ELF-1 (cell line): Measurements from ENCODE around the gene ZBED5.
A peak's percentile ranks its signal among the peaks of the same experiment; 100 is the strongest.
"Not testable (repeated sequence)": the region's sequence is repeated elsewhere in the genome, so short reads cannot be mapped to it uniquely, and the experiment has no call there.

ENCODE experiments used
- DNase-seq: peaks from one replicate; pipeline ENCODE4 v3.0.0-alpha.2; 2016; ENCODE audit warnings: low read depth, low spot score

ZBED5 gene

DNA sequence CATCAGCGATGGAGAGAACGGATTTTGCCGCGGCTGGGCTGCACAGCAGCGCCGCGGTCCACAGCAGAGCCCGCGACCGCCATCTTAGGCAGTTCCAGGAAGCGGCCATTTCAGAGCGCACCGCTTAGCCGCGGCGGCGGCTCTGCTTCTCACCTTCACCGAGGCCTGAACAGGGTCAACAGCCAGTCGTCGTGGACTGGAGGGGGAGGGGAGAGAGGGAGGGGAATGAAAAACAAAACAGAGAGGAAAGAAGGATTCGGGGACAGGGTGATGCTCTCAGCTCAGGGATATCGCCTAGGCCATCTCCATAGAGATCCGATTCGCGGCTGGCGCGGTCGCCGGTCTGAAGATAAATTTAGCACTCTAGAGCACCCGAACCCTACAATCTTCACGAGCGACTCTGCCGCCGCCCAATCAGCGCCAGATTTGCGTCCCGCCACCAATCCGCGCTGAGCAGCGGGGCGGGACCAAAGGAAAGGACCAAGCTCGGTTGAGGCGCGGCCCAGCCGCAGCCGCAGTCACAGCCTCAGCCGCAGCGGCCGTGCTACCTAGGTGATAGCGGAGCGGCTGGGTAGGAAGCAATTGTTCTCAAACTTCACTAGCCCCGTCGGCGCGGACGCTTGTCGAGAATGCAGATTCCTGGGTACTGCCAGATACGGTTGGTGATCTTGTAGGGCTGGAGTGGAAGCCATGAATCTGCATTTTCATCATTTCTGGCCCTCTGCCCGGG is at the start of gene ZBED5:
ZBED5 (minus strand) TSS at position 345 of the 730 bp plus-strand sequence. CDS start 3,108 bp downstream, outside the sequence.
- peak; percentile 99 for DNase-seq

DNA sequence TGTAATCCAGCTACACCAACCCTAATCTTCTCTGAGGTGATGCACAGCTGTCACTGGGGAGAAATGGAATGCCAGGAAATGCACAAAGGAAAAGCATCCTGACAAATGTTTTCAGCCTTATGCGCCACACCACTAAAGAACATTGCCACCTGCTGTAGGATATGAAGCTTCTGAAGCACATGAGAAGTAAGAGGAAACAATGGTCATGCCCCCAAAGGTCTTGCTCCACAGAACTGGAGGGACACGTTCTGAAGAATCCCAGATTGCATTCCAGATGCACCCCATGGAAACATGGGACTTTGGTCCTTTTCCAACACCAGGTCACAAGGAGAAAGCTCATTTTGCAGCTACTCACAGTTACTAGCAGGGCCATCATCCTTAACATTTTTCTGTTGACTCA is 48.7 kb upstream of the ZBED5 start:
- no peak for DNase-seq

DNA sequence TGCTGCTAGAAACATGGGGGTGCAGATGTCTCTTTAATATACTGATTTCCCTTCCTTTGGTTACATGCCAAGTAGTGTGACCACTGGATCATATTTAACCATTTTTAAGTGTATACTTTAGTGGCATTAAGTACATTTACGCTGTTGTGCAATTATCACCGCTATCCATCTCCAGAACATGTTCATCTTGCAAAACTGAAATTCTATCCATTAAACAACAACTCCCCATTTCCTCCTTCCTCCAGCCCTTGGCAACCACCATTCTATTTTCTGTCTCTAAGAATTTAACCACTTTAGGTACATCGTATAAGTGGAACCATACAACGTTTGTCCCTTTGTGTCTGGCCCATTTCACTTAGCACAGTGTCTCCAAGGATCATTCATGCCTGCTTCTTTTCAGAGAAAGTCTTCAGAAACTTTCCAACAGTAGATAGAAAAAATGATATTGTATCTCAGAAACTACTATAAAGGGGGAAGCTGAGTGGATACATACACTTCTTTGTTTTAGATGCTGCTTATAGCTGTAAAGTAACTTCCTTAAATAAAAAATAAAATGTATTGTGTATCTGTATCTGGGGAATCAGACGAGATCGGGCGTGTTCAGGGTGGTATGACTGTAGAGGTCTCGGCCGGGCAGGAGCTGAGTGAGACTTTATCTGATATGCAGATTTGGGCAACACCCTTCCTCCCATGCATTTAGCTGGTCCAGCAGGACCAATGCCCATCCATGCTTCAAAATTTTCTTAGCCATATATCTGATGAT is 44.6 kb upstream of the ZBED5 start:
- no peak for DNase-seq

DNA sequence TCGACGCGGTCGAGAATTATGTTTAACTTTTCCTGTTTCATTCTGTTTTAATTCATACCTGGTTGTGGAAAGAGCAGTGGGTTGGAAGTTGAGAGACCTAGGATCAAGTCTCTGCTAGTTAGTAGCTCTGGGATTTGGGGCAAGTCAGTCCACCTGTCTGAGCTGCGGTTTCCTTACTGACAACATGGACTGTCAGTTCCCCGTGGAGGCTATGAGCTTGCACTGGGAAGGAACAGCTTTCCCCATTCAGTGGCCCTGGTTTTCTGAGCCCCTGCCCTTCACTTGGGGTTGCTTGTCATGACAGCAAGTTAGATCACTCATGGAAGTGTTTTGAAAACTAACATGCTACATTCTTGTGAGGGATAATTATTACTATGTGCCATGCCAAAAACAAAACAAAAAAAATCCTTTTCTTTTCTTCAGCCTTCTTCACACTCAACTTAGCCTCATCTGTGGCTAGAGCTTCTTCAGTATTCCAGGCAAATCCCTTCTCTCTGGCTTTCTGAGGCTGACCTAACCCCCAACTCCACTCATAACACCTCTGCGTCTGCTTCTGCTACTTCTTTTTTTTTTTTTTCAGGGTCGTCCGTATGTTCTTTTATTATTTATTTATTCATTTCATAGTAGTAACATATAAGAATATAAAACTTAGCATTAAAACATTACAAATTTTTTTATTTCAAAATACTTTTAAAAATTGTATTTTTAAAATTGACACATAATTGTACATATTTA is 43.0 kb upstream of the ZBED5 start:
- DNase-seq, result no peak

DNA sequence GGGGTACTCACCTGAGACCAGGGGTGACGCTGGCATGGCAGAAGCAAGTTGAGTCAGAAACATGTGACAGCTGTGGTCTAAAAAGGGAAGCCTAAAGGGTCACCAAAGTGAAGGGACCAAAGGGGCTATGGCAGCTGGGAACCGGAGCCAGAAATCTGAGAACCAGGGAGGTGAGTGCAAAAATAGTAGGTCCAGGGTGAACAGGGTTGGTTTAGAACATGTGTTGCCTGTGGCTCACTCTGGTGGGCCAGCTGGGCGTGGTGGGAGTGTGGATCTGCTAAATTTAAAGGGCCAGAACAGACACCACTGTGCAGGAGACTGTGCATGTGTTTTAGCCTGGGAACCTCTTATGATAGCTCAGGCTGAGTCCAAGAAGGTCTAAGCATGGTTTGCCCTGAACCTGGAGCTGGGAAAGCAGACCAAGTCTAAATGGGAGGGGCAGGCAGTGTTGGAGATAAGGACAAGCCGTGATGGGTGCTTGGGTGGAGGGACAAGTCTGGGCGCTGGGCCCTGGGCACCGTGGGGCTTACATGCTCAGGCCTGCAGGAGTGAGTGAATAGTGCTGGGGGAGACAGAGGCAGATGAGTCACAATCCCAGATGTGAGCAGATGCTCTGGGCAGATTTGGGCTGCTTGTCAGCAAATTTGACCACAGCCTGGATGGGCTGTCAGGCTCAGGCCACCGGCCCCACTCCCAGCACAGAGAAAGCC is 41.4 kb upstream of the ZBED5 start:
- DNase-seq, result peak; percentile 71

DNA sequence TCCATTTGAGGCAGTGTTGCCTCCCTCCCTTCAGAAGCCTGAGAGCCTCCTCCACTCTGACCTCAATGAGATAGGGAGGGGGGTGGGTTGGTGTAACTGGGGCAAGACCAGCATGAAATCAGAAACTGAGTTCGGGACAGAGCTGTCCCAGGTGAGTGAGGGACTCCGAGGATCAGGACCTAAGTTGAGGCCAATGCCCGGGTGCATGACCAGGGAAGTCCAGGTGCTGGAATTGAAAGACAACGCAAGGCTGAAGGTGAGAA is 40.8 kb upstream of the ZBED5 start:
- no peak for DNase-seq

DNA sequence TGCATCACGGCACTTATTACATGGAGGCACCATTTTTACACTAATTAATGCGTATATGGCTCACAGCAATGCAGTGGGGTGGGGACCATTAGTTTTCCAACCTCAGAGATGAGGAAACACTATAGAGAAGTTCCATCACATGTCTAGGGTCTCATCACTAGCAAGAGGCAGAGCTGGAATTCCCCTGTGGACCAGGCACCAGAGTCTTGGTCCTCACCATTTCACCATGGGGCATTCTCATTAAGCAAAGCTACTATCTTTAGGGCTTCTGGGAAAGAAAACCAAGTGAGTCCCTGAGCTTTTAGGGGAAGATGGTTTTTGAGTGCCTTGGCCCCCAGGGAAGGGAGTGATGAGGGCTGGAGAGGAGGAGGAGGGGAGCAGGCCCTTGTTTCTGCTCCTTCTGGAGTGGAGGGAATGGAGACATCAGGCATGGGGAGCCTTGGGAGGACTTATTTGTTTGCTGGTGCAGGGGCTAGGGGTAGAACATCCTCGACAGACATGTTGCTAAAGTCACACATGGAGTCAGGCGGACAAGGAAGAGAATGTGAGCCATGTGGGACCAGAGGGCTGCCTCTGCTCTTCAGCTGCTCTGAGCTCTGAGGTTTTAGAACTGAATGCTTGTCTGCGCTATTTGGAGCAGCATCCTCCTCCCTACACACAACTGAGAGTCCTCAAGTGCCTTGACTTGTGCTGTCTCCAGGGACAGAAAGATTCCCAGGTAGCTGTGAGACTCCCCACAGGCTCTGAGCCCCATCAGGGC is 40.3 kb upstream of the ZBED5 start:
- DNase-seq, result no peak

DNA sequence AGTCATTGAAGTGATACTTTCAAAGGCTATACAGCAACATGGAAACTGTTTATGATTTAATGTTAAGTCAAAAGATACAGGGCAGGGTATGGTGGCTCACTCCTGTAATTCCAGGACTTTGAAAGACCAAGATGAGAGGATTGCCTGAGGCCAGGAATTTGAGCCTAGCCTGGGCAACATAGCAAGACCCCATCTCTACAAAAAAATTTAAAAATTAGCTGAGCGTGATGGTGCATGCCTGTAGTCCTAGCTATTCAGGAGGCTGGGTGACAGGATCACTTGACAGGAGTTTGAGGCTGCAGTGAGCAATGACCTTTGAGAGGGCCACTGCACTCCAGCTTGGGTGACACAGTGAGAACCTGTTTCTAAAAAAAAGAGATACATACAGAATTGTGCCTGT is 39.3 kb upstream of the ZBED5 start:
- DNase-seq, result no peak

DNA sequence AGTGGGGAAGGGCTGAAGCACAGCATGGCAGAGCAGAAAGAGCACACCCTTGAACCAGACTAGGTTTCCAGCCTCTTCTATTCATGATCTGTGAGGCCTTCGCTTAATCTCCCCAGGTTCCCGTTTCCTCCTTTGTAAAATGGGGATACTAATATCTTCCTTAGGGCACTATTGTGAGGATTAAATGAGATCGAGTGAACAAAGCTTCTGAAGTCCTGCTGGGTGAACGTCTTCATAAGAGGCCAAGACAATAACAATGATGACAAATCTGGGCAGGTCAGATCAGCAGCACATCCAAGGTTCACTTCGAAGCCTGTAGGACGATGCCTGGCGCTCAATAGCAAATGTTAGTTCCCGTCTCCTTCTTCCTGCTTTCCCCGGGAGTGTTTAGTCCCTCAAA is 38.6 kb upstream of the ZBED5 start:
- DNase-seq, result no peak

DNA sequence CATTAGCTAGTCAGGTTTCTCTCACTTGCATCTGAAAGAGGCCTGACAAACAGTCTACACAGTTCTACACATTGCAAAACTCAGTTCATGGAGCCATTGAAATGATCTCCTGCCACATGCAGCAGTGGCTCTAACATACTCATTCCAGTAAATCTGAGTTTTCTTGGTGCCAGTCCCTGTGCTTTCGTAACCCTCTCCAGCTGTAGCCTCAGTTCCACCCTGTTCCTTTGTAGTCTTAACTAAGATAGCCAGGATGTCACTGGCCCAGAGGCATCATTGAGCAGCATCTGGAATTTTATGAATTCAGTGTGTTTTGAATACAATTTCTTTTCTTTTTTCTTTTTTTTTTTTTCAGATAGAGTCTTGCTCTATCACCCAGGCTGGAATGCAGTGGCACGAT is 37.4 kb upstream of the ZBED5 start:
- DNase-seq, result no peak

DNA sequence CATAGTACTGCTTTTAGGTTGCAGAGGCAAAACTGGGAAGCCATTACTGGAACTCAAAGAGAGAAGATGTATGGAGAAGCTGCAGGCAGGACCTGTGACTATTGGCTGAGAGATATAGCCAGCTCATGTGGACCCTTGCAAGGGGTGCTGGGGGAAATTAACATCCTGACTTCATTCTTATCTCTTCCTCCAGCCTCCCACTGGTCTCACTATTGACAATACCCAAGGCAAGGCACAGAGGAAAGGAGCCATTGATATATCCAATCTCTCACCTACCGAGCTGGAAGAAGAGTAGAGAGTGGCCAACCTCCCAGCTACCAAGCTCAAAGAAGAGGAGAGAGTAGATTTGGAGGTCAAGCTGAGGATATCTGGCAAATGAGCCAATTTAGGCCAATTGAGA is 36.8 kb upstream of the ZBED5 start:
- DNase-seq, result no peak

DNA sequence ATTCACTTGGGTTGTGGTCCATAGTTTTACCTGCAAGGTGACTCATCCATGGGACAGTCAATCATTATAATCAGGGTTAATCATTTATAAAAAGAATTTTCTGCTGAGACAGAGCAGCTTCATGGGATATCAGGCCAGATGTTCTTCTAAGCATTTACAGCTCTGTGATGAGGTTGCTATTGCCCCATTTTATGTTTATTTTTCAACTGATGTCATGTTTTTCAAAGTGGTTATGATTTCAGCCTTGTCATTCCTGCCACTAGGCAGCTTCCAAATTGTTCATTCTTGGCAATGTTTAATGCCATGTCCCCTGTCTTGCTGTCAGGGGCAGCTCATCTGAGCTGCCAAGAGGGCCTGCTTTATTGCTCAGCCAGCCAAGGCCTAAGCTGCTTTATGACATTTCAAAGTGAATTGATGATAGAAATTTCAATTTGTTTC is 35.9 kb upstream of the ZBED5 start:
- DNase-seq, result no peak

DNA sequence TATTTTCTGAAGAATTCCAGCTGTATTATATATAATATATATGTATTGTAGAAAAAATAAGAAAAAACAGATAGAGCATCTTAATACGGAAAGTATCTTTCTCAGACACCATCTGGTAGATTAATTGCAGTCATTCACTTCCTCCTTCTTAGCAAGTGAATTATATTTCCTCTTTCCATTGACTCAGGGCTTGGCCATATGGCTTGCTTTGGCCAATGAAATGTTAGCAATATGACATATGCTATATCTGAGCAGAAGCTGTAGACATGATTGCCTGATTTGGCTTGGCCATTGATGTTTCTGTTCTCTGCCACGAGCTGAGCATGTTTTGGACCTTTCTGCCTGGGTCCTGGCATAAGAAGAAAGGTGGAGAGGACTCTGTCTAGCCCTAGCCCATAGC is 34.4 kb upstream of the ZBED5 start:
- DNase-seq, result no peak

DNA sequence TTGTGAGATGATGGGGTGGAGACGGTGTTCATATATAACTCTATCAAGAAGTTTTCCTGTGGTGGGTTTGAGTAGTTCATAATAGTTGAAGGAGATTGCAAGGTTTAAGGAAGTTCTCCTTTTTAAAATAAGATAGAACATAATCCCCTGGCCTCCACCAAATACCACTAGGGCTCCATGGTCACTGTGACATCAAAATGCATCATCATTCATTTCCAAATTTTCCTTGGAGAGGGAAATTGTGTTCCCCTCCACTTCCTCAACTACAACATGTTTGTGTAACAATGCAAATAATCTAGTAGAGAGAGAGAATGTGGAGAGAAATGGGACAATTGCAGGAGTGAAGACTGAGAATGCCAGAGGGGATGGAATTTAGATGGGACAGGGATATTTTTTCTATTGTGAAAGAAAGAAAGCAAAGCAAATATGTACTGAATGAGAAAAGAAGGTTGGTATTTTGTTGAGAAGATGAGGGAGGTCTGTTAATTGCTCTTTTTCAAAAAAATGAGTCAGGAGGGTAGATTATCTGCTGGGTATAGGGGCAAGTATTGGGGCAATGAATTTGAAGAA is 33.4 kb upstream of the ZBED5 start:
- no peak for DNase-seq

DNA sequence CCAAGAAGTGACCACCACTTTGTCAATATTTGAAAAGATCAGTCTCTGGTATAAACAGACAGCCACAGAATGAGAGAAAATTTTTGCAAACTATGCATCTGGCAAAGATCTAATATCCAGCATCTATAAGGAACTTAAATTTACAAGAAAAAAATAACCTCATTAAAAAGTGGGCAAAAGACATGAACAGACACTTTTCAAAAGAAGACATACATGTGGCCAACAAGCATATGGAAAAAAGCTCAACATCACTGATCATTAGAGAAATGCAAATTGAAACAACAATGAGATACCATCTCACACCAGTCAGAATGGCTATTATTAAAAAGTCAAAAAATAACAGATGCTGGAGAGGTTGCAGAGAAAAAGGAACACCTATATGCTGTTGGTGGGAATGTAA is 32.2 kb upstream of the ZBED5 start:
- DNase-seq, result not testable (repeated sequence)

DNA sequence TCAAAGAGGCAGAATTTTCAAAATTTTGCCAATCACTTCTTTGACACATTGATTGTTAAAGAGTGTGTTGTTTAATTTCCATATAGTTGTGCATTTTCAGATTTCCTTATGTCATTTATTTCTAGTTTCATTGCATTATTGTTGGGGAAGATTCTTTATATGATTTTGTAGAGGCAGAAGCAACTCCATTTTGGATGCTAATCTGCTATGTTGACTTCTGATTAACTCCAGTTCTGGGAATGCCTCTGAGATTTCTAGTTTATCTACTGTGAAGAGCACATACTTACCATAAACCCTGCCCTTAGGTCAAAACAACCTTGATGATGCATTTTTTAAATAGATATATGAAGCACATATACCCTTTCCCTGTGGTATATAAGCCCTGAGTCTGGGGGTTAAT is 29.5 kb upstream of the ZBED5 start:
- DNase-seq, result no peak

DNA sequence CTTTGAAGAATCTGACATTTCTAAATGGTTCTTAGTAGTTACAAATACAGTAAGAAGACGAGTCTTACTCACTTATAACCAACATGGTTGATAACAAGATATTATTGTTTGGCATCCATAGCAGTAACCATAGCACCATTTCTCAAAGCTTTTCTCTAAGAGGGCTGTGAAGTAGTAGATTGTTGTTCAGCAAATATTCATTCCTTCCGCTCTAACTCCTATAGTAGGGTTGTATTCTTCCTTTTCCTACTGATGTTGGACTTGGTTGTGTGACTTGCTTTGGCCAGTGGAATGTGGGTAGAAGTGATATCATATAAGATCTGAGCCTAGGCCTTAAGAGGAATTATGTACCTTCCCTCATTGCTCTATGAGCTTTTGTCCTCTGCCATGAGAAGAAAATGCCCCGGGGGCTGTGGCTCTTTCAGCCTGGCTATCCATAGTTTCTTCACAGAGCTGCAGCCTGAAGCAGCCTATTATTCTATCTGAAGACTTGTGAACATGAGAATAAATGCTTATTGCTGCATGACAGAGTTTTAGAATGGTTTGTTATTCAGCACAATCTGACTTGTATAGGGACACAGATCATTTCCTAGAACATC is 28.9 kb upstream of the ZBED5 start:
- no peak for DNase-seq

DNA sequence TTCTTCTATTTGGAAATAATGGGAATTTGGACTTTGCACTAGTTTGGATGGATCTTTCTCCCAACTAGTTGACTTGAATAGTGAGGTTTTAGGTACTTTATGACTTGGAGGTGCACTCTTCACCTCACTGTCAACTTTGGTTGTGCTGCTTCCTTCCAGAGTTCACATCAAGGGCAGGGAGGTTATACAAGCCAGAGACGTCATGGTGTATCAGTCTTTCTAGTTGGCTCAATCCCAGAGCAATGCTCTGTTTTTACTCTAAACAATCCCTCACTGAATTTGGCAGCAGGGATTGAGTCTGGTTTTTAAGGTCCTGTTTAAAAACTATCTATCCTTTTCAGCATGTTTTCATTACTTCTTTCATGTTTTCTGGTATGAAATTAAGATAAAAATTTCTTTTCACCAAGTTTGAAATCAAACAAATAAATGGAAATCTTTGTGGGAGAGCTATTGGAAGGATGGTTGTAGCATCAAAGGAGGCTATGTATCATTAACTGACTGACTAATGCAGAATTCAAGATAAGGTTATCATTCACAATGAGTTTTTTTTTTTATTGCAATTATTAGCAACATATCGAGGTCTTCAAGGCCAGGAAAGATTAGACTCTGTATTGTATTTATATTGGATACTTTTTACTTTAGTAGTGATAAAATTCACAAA is 28.0 kb upstream of the ZBED5 start:
- no peak for DNase-seq

DNA sequence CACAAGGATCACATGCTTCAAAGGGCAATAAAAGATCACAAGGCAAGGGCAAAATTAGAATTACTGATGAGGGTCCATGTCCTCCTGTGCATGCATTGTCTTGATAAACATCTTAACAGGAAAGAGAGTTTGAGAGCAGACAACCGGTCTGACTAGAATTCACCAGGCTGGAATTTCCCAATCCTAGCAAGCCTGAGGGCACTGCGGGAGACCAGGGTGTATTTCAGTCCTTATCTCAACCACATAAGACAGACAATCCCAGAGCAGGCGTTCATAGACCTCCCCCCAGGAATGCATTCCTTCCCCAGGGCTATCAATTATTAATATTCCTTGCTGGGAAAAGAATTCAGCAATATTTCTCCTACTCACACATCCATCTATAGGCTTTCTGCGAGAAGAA is 26.4 kb upstream of the ZBED5 start:
- DNase-seq, result peak; percentile 58

DNA sequence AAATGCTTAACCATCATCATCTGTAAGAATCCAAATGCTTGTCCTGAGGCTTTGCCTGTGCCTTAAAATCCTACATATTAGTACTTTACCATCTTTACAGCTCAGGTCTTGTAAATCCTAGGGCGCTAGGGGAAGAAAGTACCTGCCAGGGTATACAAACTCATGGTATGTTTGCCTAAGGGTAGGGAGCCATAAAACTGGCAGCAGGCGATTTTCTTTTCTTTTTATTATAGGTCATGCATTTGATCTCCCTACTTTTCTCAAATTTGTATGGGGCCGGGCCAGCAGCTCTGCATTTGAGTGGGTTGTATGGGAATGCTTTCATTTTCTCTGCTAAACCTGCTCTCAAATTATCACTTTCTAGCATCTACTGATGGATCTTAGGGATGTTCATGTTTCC is 24.0 kb upstream of the ZBED5 start:
- no peak for DNase-seq
